Type B pancreatic cell (in vitro differentiated cells): ENCODE data around the gene CCDC89. TPM values are rescaled to one million over a fixed set of nuclear protein-coding genes. Genes with fewer than 3 reads are reported as not detected.

Experiments
- DNase-seq: peaks from one replicate; pipeline ENCODE4 v3.0.0; 2021; ENCODE audit warnings: mixed read lengths; ENCODE audit not compliant: unreplicated experiment; ENCODE audit errors: extremely low spot score
- H3K27ac Mint-ChIP-seq: 2 replicates; pipeline ENCODE4 v1.8.0; 2021; ENCODE audit warnings: mild to moderate bottlenecking, mixed read lengths
- H3K27me3 Mint-ChIP-seq: 2 replicates; pipeline ENCODE4 v1.8.0; 2021; ENCODE audit warnings: mixed read lengths
- H3K36me3 Mint-ChIP-seq: 2 replicates; pipeline ENCODE4 v1.8.0; 2021; ENCODE audit warnings: mixed read lengths
- H3K4me1 Mint-ChIP-seq: one replicate; pipeline ENCODE4 v1.8.0; 2021; ENCODE audit warnings: mixed read lengths; ENCODE audit not compliant: unreplicated experiment
- H3K4me3 Mint-ChIP-seq: 2 replicates; pipeline ENCODE4 v1.8.0; 2021; ENCODE audit warnings: mild to moderate bottlenecking, mixed read lengths
- H3K9me3 Mint-ChIP-seq: 2 replicates; pipeline ENCODE4 v1.8.0; 2021; ENCODE audit warnings: mixed read lengths
- total RNA-seq: library from RNA; stranded (reverse); gene quantifications from 2 replicates; pipeline ENCODE4 v1.2.1, GENCODE V29; 2021; ENCODE audit warnings: low replicate concordance
- TF ChIP-seq, protein P1 (sequence below): fragments of 200-600 bp; sonication (generic); conservative IDR thresholded peaks from 2 replicates; pipeline ENCODE4 v1.5.0; 2021; ENCODE audit warnings: antibody characterized with exemption, mild to moderate bottlenecking

The CCDC89 gene
- total RNA-seq, 1 donor from 2014 or later = 0.77 TPM

- DNase-seq = no peak
- Mint-ChIP-seq H3K36me3 (peaks cover 5% of the 10 kb centered on the region), H3K4me1 (peaks cover 16% of the 10 kb centered on the region), H3K27ac (no peak overlapping the region), H3K4me3 (no peak overlapping the region), H3K9me3 (no peaks in the 10 kb centered on the region), H3K27me3 (no peaks in the 10 kb centered on the region)
- TF ChIP-seq, protein P1, sequence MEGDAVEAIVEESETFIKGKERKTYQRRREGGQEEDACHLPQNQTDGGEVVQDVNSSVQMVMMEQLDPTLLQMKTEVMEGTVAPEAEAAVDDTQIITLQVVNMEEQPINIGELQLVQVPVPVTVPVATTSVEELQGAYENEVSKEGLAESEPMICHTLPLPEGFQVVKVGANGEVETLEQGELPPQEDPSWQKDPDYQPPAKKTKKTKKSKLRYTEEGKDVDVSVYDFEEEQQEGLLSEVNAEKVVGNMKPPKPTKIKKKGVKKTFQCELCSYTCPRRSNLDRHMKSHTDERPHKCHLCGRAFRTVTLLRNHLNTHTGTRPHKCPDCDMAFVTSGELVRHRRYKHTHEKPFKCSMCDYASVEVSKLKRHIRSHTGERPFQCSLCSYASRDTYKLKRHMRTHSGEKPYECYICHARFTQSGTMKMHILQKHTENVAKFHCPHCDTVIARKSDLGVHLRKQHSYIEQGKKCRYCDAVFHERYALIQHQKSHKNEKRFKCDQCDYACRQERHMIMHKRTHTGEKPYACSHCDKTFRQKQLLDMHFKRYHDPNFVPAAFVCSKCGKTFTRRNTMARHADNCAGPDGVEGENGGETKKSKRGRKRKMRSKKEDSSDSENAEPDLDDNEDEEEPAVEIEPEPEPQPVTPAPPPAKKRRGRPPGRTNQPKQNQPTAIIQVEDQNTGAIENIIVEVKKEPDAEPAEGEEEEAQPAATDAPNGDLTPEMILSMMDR = no peak
Observed at GRCh38 chr11:85712953-85713352, 27.0 kb upstream of the CCDC89 start.

DNA sequence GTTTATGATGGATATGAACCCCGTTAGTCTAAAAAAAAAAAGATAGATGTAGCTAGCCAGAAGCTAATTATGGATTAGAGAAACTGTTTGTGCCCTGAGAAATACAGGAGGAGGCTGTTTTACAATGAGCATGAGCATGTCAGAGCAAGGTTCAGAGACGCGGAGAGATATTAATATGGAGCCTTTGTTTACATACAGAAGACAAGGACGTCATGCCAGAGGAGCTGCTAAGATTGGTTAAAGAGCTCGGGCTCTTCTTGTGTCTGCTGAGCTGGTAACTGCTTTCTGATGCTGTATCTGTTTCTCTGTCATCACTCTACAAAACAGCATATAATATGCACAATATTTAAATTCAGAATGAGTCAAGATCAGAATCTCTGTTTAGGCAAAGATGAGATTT is 24.9 kb upstream of the CCDC89 start:
- DNase-seq = no peak
- peaks cover 10% of the 10 kb centered on the region for H3K36me3 Mint-ChIP-seq
- H3K4me1 Mint-ChIP-seq = peaks cover 16% of the 10 kb centered on the region
- peak overlapping the region; percentile 18 for H3K27ac Mint-ChIP-seq
- no peaks in the 10 kb centered on the region for H3K27me3 Mint-ChIP-seq
- H3K4me3 Mint-ChIP-seq = peak overlapping the region; percentile 29
- H3K9me3 Mint-ChIP-seq = no peaks in the 10 kb centered on the region
- TF ChIP-seq, protein P1 = no peak

GRCh38 chr11:85709941-85710702 is 24.1 kb upstream of the CCDC89 start:
- H3K36me3 Mint-ChIP-seq = peaks cover 10% of the 10 kb centered on the region
- H3K4me3 Mint-ChIP-seq = no peak overlapping the region
- peaks cover 16% of the 10 kb centered on the region for H3K4me1 Mint-ChIP-seq
- no peak overlapping the region for H3K27ac Mint-ChIP-seq
- H3K9me3 Mint-ChIP-seq = no peaks in the 10 kb centered on the region
- TF ChIP-seq, protein P1 = no peak
- DNase-seq = no peak
- H3K27me3 Mint-ChIP-seq = no peaks in the 10 kb centered on the region

GRCh38 chr11:85705800-85706199 is 19.8 kb upstream of the CCDC89 start:
- peaks cover 11% of the 10 kb centered on the region for H3K4me1 Mint-ChIP-seq
- no peak overlapping the region for H3K27ac Mint-ChIP-seq
- TF ChIP-seq, protein P1 = no peak
- H3K9me3 Mint-ChIP-seq = peaks cover 7% of the 10 kb centered on the region
- H3K27me3 Mint-ChIP-seq = no peaks in the 10 kb centered on the region
- H3K36me3 Mint-ChIP-seq = peaks cover 10% of the 10 kb centered on the region
- no peak overlapping the region for H3K4me3 Mint-ChIP-seq
- DNase-seq = no peak

DNA sequence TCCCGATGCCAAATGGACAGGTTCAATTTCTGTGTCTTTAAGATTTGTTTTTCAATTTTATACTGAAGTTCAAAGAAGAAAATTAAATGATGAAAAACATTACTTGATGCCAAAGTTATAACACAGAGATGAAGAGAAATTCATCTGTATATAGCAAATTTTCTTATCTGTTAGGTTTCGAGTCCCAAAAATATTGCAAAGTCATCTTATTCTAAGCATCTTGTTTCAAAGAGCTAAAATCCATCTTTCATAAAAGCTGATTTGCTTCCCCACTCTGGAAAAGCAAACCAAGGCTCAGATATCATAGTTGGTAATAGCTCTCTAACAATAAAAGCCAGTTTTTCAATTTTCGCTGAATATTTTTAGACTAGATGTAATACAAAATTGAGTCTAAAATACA is 19.0 kb upstream of the CCDC89 start:
- H3K4me3 Mint-ChIP-seq = no peak overlapping the region
- no peaks in the 10 kb centered on the region for H3K27me3 Mint-ChIP-seq
- H3K9me3 Mint-ChIP-seq = peaks cover 7% of the 10 kb centered on the region
- H3K4me1 Mint-ChIP-seq = peaks cover 8% of the 10 kb centered on the region
- no peak overlapping the region for H3K27ac Mint-ChIP-seq
- no peak for DNase-seq
- H3K36me3 Mint-ChIP-seq = peaks cover 10% of the 10 kb centered on the region
- TF ChIP-seq, protein P1 = no peak
